HG03520 (cell line): Measurements from ENCODE around the gene GTF2H4.
A peak's percentile ranks its signal among the peaks of the same experiment; 100 is the strongest.
"Not testable (repeated sequence)": the region's sequence is repeated elsewhere in the genome, so short reads cannot be mapped to it uniquely, and the experiment has no call there.

ENCODE experiments used
- ATAC-seq: cut with Tn5 transposase; IDR thresholded peaks from one replicate; pipeline ENCODE4 v1.9.1; 2021; ENCODE audit warnings: mild to moderate bottlenecking, moderate library complexity; ENCODE audit not compliant: unreplicated experiment

The GTF2H4 gene

GRCh38 chr6:30893666-30894065, 14.3 kb upstream of the GTF2H4 start:
- no peak for ATAC-seq

GRCh38 chr6:30894381-30894780, 13.6 kb upstream of the GTF2H4 start:
- no peak for ATAC-seq

- ATAC-seq: no peak
Measured at GRCh38 chr6:30894935-30895334, 13.1 kb upstream of the GTF2H4 start.

- ATAC-seq: no peak
Measured at GRCh38 chr6:30895343-30895742, 12.7 kb upstream of the GTF2H4 start.

GRCh38 chr6:30896541-30896940, 11.5 kb upstream of the GTF2H4 start:
- no peak for ATAC-seq

- ATAC-seq: no peak
Measured at GRCh38 chr6:30897882-30898281, 10.1 kb upstream of the GTF2H4 start.

DNA sequence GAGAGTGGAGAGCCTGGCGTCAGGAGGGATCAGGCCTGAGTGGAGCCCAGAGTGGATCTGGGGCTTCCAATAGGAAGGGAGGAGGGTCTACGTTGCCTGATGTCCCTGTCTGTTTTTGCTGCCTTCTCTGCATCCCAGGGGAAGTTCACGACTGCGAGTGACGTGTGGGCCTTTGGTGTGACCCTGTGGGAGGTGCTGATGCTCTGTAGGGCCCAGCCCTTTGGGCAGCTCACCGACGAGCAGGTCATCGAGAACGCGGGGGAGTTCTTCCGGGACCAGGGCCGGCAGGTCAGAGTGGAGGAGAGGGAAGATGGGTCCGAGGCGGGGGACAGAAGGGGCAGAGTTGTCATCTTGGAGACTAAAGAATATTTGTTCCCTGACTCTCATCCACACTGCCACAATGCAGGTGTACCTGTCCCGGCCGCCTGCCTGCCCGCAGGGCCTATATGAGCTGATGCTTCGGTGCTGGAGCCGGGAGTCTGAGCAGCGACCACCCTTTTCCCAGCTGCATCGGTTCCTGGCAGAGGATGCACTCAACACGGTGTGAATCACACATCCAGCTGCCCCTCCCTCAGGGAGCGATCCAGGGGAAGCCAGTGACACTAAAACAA, 9.2 kb upstream of the GTF2H4 start:
- no peak for ATAC-seq

DNA sequence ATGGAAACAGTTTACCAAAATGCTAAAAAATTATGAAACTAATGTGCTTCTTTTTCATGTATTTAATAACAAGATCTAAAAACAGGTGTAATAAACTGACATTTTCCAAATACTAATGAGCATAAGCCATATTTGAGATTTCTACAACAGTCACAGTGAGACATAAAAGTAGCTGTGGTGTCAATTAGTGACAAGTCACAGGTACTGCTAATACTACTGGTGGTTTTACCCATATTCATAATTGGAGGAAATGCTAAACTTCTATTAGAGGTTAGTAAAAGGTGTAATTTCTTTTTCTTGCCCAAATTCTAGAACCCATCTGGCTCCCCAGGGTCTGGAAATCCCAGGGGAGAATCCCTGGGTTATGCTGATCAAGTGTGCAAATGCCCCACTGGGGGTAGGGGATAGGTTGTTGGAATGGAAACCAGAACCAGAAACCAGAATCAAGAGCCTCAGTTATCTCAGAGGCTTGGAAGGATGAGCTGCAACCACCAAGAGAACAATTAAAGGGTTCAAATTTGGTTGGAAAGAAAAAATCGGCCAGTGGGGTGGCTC, 7.1 kb upstream of the GTF2H4 start:
- no peak for ATAC-seq

- no peak for ATAC-seq
Measured at GRCh38 chr6:30901436-30901835, 6.6 kb upstream of the GTF2H4 start.

DNA sequence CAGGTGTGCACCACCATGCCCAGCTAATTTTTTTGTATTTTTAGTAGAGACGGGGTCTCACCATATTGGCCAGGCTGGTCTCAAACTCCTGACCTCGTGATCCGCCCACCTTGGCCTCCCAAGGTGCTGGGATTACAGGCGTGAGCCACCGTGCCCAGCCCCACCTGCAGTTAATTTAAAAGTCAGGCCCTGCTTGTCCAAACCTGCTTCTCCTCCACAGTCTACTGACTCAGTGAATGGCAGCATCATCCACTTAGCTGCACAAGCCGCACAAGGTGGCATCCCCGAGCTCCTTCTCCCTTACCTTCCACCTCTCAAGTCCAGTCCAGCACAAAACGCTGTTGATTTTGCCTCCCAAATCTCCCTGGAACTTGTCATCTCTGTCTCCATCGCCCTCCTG, 5.8 kb upstream of the GTF2H4 start:
- ATAC-seq: not testable (repeated sequence)

DNA sequence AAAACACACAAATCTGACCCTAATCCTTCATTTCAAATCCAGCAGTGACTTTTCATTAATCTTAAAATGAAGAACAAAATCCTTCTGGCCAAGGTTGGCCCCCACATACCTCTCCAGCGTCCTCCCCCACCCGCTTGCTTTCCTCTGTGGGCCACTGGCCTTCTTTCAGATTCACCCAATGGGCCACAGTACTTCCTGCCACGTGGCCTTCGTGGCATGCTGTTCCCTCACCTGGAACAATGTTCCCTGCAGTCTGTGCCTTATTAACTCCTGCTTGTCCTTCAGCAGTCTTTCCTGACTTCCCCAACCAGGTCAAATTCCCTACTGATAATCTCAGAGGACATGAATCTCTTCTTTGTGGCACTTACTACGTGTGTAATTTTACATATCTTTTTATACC, 5.3 kb upstream of the GTF2H4 start:
- no peak for ATAC-seq

GRCh38 chr6:30903236-30903635, 4.8 kb upstream of the GTF2H4 start:
- ATAC-seq: no peak

- ATAC-seq: not testable (repeated sequence)
Measured at GRCh38 chr6:30907290-30907757, 683 bp upstream of the GTF2H4 start.

GRCh38 chr6:30908700-30909099, 693 bp downstream of the GTF2H4 start:
- no peak for ATAC-seq

DNA sequence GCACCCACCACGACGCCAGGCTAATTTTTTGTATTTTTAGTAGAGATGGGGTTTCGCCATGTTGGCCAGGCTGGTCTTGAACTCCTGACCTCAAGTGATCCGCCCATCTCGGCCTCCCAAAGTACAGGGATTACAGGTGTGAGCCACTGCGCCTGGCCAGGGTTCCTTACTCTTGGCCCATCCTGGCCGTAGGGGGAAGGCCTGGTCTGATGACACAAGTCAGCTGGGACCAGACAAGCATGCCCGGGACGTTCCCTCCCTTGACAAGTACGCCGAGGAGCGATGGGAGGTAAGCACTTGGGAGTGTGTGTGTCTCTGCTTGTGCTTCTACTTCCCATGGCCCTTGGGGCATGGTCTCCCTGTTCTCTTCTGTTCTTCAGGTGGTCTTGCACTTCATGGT, 2.5 kb downstream of the GTF2H4 start:
- ATAC-seq: not testable (repeated sequence)

DNA sequence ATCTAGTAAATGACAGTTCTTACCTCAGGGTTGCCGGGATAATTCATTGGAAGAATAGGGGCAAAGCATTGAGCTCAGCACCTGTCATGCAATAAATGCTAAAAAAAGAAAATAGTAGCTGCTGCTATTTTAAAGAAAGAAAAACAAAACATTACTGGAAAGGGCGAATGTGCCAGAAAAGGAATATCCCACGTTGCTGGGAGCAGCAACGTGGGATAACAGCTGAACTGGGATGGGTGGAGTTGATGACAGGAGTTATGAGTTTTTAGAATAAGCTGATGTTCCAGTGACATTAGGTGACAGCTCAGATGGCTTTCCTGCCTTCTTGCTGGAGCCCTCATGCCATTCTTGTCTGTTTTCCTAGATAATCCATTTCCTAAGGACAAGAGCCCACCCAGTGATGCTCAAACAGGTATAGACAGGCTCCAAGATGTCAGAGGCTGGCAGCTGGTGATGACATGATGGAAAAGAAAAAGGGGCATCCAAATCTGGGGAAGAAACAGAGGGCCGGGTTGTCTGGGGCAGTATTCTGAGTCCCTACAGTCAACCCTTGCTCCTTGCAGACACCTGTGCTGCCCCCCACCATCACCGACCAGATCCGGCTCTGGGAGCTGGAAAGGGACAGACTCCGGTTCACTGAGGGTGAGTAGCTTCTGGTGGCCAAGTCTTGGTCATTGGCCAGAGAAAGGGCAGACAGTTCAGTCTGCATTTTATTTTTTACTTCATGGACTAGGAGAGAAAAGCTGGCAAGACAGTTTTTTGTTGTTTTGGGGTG, 4.9 kb downstream of the GTF2H4 start:
- no peak for ATAC-seq

GRCh38 chr6:30913721-30914075, 5.7 kb downstream of the GTF2H4 start:
- ATAC-seq: no peak

GRCh38 chr6:30914076-30914853, 6.3 kb downstream of the GTF2H4 start, which contains the start of gene VARS2:
Gene VARS2 (plus strand): TSS chr6:30914238. CDS start chr6:30914837, 599 bp downstream.
- peak; percentile 80 for ATAC-seq

DNA sequence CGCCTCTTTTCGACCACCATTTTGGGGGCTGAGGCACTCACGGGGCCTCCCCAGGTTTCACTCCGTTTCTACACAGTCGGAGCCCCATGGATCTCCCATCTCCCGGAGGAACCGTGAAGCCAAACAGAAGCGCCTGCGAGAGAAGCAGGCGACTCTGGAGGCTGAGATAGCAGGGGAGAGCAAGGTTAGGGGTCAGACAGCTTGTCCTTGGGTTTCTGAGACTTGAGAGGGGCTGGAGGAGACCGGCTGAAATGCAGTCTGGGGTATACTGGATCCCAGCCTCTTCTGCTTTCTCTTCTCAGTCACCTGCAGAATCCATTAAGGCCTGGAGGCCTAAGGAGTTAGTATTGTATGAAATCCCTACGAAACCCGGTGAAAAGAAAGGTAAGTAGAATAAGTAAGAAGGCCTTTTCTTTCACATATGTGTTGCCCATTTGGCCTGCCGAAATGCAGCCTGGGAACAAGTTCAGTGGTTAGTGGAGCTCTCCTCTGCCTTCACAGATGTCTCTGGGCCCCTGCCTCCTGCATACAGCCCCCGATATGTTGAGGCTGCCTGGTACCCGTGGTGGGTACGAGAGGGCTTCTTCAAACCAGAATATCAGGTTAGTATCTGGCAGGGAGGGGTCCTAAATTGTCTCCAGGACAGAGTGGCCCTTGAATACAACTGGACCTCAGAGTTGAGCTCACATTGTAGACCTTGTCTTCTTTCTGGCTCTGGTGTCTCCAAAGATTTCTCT, 7.0 kb downstream of the GTF2H4 start:
- ATAC-seq: no peak

DNA sequence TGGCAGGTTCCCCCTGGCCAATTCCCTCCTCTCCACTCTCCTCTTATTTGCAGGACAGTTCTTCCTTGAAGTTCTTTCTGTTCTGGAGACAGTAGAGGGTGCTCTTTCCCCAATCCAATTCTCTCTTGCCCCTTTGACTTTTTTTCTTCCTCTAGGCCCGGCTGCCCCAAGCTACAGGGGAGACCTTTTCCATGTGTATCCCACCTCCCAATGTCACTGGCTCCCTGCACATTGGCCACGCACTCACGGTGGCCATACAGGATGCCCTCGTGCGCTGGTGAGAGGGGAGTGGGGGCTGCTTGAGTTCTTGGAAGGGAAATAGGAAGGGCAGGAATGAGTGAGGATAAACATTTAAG, 7.6 kb downstream of the GTF2H4 start:
- no peak for ATAC-seq

GRCh38 chr6:30917041-30917440, 9.0 kb downstream of the GTF2H4 start:
- no peak for ATAC-seq
